HEK293T (cell line): Measurements from ENCODE around the gene IL10RB.

Source experiments
- CTCF ChIA-PET: fragments of 350-600 bp; formaldehyde crosslinking; extraction: SDS; loops from one replicate; lab custom pipeline; 2021; ENCODE audit warnings: antibody characterized with exemption, inconsistent platforms; lab: Yijun Ruan, JAX
- POLR2A ChIA-PET: fragments of 350-600 bp; formaldehyde crosslinking; extraction: SDS; loops from one replicate; lab custom pipeline; 2020; ENCODE audit warnings: antibody characterized with exemption, inconsistent platforms; lab: Yijun Ruan, JAX
- DNase-seq: peaks from one replicate; pipeline ENCODE4 v3.0.0; 2012; ENCODE audit warnings: mixed read lengths; ENCODE audit errors: extremely low spot score
- ARNT ChIP-seq: fragments of 450-650 bp; IDR thresholded peaks from 2 replicates; pipeline ENCODE4 v1.6.1; 2017; ENCODE audit warnings: mild to moderate bottlenecking
- BHLHE40 ChIP-seq: fragments of 450-650 bp; IDR thresholded peaks from 2 replicates; pipeline ENCODE4 v1.6.1; 2016; ENCODE audit warnings: mild to moderate bottlenecking, moderate library complexity, borderline replicate concordance
- CTBP1 ChIP-seq: fragments of 450-650 bp; IDR thresholded peaks from 2 replicates; pipeline ENCODE4 v1.6.1; 2016; ENCODE audit warnings: borderline replicate concordance
- ELF4 ChIP-seq: fragments of 450-650 bp; IDR thresholded peaks from 2 replicates; pipeline ENCODE4 v1.6.1; 2017; ENCODE audit warnings: antibody characterized with exemption
- FOXA1 ChIP-seq: fragments of 450-650 bp; IDR thresholded peaks from 2 replicates; pipeline ENCODE4 v1.6.1; 2016; ENCODE audit warnings: mild to moderate bottlenecking
- FOXK2 ChIP-seq: fragments of 450-650 bp; IDR thresholded peaks from 2 replicates; pipeline ENCODE4 v1.6.1; 2016; ENCODE audit warnings: mild to moderate bottlenecking
- FOXM1 ChIP-seq: fragments of 450-650 bp; IDR thresholded peaks from 2 replicates; pipeline ENCODE4 v1.6.1; 2017; ENCODE audit warnings: mild to moderate bottlenecking, borderline replicate concordance
- HDGF ChIP-seq: fragments of 450-650 bp; IDR thresholded peaks from 2 replicates; pipeline ENCODE4 v1.6.1; 2017; ENCODE audit warnings: antibody characterized with exemption, borderline replicate concordance
- L3MBTL2 ChIP-seq: fragments of 450-650 bp; conservative IDR thresholded peaks from 2 replicates; pipeline ENCODE4 v1.6.1; 2016; ENCODE audit warnings: mild to moderate bottlenecking
- LEF1 ChIP-seq: fragments of 450-650 bp; IDR thresholded peaks from 2 replicates; pipeline ENCODE4 v1.6.1; 2017; ENCODE audit warnings: mild to moderate bottlenecking, borderline replicate concordance
- NFRKB ChIP-seq: fragments of 450-650 bp; IDR thresholded peaks from 2 replicates; pipeline ENCODE4 v1.6.1; 2016; ENCODE audit warnings: mild to moderate bottlenecking, moderate library complexity
- PKNOX1 ChIP-seq: fragments of 450-650 bp; IDR thresholded peaks from 2 replicates; pipeline ENCODE4 v1.6.1; 2016
- SP1 ChIP-seq: fragments of 450-650 bp; IDR thresholded peaks from 2 replicates; pipeline ENCODE4 v1.6.1; 2017
- SUZ12 ChIP-seq: fragments of 450-650 bp; IDR thresholded peaks from 2 replicates; pipeline ENCODE4 v1.6.1; 2016; ENCODE audit warnings: mild to moderate bottlenecking
- TARDBP ChIP-seq: fragments of 450-650 bp; IDR thresholded peaks from 2 replicates; pipeline ENCODE4 v1.6.1; 2016
- ZNF384 ChIP-seq: fragments of 450-650 bp; IDR thresholded peaks from 2 replicates; pipeline ENCODE4 v1.6.1; 2016

Gene IL10RB

GRCh38 chr21:33229784-33230544 is 36.2 kb upstream of the IL10RB start, which contains the start of gene IFNAR2:
IFNAR2 (plus strand) TSS chr21:33229938; CDS start chr21:33241923, 11,985 bp downstream.
- TF ChIP-seq L3MBTL2 (peak; percentile 60), LEF1 (no peak)
- DNase-seq, result peak; percentile 97
- POLR2A ChIA-PET, result interaction anchor here (1.5 to 2.5 kb wide), 2 partner anchors 95 to 250 kb away, joined by 3 to 13 read pairs; partner anchors contain the start of genes IFNAR1 and TMEM50B
- CTCF ChIA-PET, result no interaction called here

GRCh38 chr21:33230545-33231324 is 35.4 kb upstream of the IL10RB start:
- POLR2A ChIA-PET, result interaction anchor here (1.5 to 2.5 kb wide), 2 partner anchors 94 to 249 kb away, joined by 3 to 13 read pairs; partner anchors contain the start of genes IFNAR1 and TMEM50B
- DNase-seq, result peak; percentile 45
- CTCF ChIA-PET, result no interaction called here
- TF ChIP-seq CTBP1 (0 out of 2 replicates have a peak, but pooled peaks have one; percentile 9), TARDBP (no peak)

- TF ChIP-seq ELF4, result no peak
- no peak for TF ChIP-seq PKNOX1
- TF ChIP-seq NFRKB, result no peak
- no peak for TF ChIP-seq FOXA1
- TF ChIP-seq FOXK2, result no peak
- no peak for TF ChIP-seq CTBP1
- no peak for TF ChIP-seq SUZ12
- TF ChIP-seq L3MBTL2, result no peak
- no peak for DNase-seq
- CTCF ChIA-PET, result no interaction called here
- POLR2A ChIA-PET, result interaction anchor here (2.5 kb wide), 1 partner anchor 94 kb away, joined by 13 read pairs; the partner anchor contains the start of gene IFNAR1
Observed at GRCh38 chr21:33231526-33231925, 34.6 kb upstream of the IL10RB start.

- no peak for DNase-seq
- ChIA-PET CTCF (interaction anchor here (0.7 kb wide), 1 partner anchor 75 kb away, joined by 3 read pairs; no protein-coding TSS in a partner anchor), POLR2A (interaction anchor here (0.6 to 2.5 kb wide), 3 partner anchors 92 to 95 kb away, joined by 3 to 13 read pairs (median 4); partner anchors contain the start of gene IFNAR1)
- TF ChIP-seq PKNOX1, result no peak
- no peak for TF ChIP-seq SUZ12
- TF ChIP-seq FOXK2, result no peak
- TF ChIP-seq ZNF384, result no peak
- no peak for TF ChIP-seq L3MBTL2
- no peak for TF ChIP-seq ELF4
- no peak for TF ChIP-seq SP1
Observed at GRCh38 chr21:33232291-33233034, 33.7 kb upstream of the IL10RB start.

GRCh38 chr21:33234635-33235520 is 31.3 kb upstream of the IL10RB start:
- CTCF ChIA-PET, result no interaction called here
- POLR2A ChIA-PET, result interaction anchor here (1.1 kb wide), 1 partner anchor 90 kb away, joined by 4 read pairs; the partner anchor contains the start of gene IFNAR1
- no peak for DNase-seq
- TF ChIP-seq L3MBTL2 (no peak), FOXK2 (no peak), TARDBP (no peak), HDGF (no peak), SP1 (no peak), BHLHE40 (no peak), CTBP1 (no peak), ARNT (no peak), PKNOX1 (no peak), NFRKB (no peak), ELF4 (no peak), FOXA1 (no peak), FOXM1 (no peak), SUZ12 (no peak), LEF1 (no peak), ZNF384 (no peak)
